Small intestine (tissue), 7 donors: ENCODE measurements around the gene SLC9A5. TPM values are rescaled to one million over a fixed set of nuclear protein-coding genes. Genes with fewer than 3 reads are reported as not detected.

ENCODE experiments used
- DNase-seq, 2 donors: peaks; one replicate each; pipeline versions ENCODE4 v3.0.0 to v3.0.0-alpha.2; 2013
- FAIRE-seq: peaks from 2 replicates; lab custom pipeline; 2012; peaks lifted over from hg19 to GRCh38; lab: Jason Lieb, UNC
- H3K27ac ChIP-seq, 3 donors: one replicate each; pipeline ENCODE4 v1.5.1; 2013; ENCODE audit warnings: low read length in 2 of 3, mild to moderate bottlenecking in 2 of 3, control low read depth in 1 of 3, inconsistent platforms in 1 of 3, low read depth in 1 of 3, moderate library complexity in 1 of 3
- H3K27me3 ChIP-seq, 3 donors: one replicate each; pipeline ENCODE4 v1.6.1; 2013; ENCODE audit warnings: low read length in 3 of 3, inconsistent platforms in 1 of 3; ENCODE audit not compliant: control insufficient read depth in 3 of 3, insufficient read depth in 3 of 3
- H3K36me3 ChIP-seq, 3 donors: one replicate each; pipeline ENCODE4 v1.6.1; 2013; ENCODE audit warnings: low read length in 3 of 3, inconsistent platforms in 1 of 3, low read depth in 1 of 3, mild to moderate bottlenecking in 1 of 3, moderate library complexity in 1 of 3; ENCODE audit not compliant: control insufficient read depth in 3 of 3, insufficient read depth in 2 of 3
- H3K4me1 ChIP-seq, 3 donors: one replicate each; pipeline ENCODE4 v1.6.1; 2013; ENCODE audit warnings: low read length in 2 of 3, inconsistent platforms in 1 of 3, low read depth in 1 of 3, mild to moderate bottlenecking in 1 of 3, moderate library complexity in 1 of 3; ENCODE audit not compliant: control insufficient read depth in 3 of 3, insufficient read depth in 2 of 3
- H3K4me3 ChIP-seq, 3 donors: one replicate each; pipeline ENCODE4 v1.5.1; 2013; ENCODE audit warnings: low read length in 3 of 3, control low read depth in 1 of 3, inconsistent platforms in 1 of 3, low read depth in 1 of 3, mild to moderate bottlenecking in 1 of 3, moderate library complexity in 1 of 3
- H3K9me3 ChIP-seq, 2 donors: one replicate each; pipeline ENCODE4 v1.6.1; 2013; ENCODE audit warnings: low read depth in 1 of 2, low read length in 1 of 2; ENCODE audit not compliant: control insufficient read depth in 2 of 2, insufficient read depth in 1 of 2
- WGBS, 3 donors: extraction: QIAGEN DNeasy Blood & Tissue Kit; methylation state at CpG; one replicate each; pipeline ENCODE4 v1.1.7; 2013; 5-methylcytosine and 5-hydroxymethylcytosine counted together
- polyA plus RNA-seq, 4 donors: library from polyadenylated mRNA; stranded (reverse) in 3 of 4; unstranded in 1 of 4; fragments of 200-250 nt in 3 of 4; fragments of 120-200 nt in 1 of 4; gene quantifications; one replicate each; pipeline versions ENCODE4 v1.2.1 to v1.2.3, GENCODE V29; 2013
- donor health status: healthy with polysubstance abuse.
- donor health status: control.
- donor health status: control.
- donor health status: Bipolar disorder and iron deficiency.
- donor health status: healthy.

SLC9A5 gene
- polyA plus RNA-seq, 4 donors = 0.39 to 0.78 (median 0.54) TPM; not detected in 1

DNA sequence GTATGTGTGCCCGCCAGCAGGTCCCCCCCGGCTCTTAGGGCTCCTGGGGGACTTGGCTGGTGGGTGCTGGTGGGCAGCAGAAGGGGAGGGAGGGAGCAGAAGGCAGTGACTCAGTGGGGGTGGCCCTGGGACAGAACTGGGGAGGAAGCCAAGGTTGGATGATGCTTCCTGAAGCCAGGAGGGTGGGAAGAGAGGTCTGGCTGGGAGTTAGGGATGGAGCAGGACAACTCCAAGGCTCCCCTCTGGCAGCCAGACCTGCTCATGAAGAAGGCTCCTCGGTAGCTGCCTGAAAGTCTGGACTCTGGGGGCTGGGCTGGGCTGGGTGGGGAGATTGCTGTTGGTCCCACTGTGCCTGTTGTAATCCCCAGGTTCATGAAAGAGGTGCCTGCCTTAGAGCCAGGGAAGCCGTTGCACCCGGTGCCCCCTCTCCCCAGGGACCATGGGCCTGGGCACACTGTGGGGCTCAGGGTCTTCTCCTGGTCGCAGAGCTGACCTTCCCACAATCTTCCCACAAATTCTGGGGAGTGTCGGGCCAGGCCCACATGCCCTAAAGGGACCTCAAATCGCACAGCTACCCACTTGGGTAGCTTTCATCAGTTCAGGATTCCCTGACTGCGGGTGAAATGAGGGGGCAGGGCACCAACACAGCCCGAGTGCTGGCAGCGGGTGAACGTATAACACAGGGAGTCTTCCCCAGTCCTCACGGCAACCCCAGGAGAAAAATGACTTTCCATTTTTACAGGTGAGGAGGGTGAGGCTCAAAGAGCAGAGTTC, 29.4 kb downstream of the SLC9A5 start:
- Histone ChIP-seq H3K9me3 (no peaks in the 10 kb centered on the region), H3K4me3 (peak overlapping the region in 2 of 3 donors; percentile 51 to 57), H3K27me3 (no peaks in the 10 kb centered on the region), H3K4me1 (peaks cover 0 to 10% (median 4%) of the 10 kb centered on the region in 3 donors), H3K27ac (peak overlapping the region in 1 of 3 donors; percentile 24), H3K36me3 (peaks cover 0 to 32% (median 0%) of the 10 kb centered on the region in 3 donors)
- 43 to 59% (median 43%) methylated on average over 13 of the region's 13 CpGs for WGBS, 3 donors
- FAIRE-seq = no peak
- peak in 1 of 2 donors; percentile 34 for DNase-seq

DNA sequence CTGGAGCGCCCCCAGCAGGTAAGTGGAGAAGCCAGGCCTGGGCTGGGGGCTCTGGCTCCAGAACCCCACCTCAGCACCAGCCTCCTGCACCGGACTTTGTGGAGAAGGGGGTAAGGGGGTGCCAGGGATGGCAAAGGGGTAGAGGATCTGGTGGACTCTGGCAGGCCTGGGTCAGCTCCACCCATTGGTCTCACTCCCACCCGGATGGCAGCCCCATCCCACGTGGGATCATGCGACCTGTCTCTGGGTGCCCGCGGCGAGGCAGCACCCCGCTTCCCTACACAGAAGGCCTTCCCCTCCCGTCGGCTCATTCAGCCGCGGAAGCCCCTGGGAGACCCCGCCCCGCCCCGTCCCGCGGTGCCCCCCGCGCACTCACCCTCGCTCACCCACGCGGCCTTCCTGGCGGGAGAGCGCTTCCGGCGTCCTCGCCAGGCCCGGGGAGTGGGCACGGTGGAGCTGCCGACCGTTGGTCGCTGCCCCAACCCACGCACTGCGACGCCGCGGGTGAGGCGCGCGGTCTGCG, 30.1 kb downstream of the SLC9A5 start:
- Histone ChIP-seq H3K27me3 (no peaks in the 10 kb centered on the region), H3K4me1 (peaks cover 0 to 10% (median 4%) of the 10 kb centered on the region in 3 donors), H3K9me3 (no peaks in the 10 kb centered on the region), H3K36me3 (peaks cover 0 to 32% (median 0%) of the 10 kb centered on the region in 3 donors), H3K27ac (peak overlapping the region in 1 of 3 donors; percentile 11), H3K4me3 (peak overlapping the region; percentile 51 to 66 (median 57))
- FAIRE-seq = no peak
- peak in 1 of 2 donors; percentile 34 for DNase-seq
- WGBS, 3 donors = 1 to 2% (median 1%) methylated on average over 19 to 42 of the region's 42 CpGs

GRCh38 chr16:67279296-67280089, 30.7 kb downstream of the SLC9A5 start, which contains the start of gene PLEKHG4:
PLEKHG4 (plus strand) TSS chr16:67279532; CDS start chr16:67280045, 513 bp downstream.
- Histone ChIP-seq H3K4me3 (peak within 1 kb of the TSS; percentile 51 to 66 (median 57)), H3K9me3 (no peaks in the 10 kb centered on the region), H3K36me3 (peaks cover 0 to 37% (median 0%) of the 10 kb centered on the region in 3 donors), H3K27ac (peak within 1 kb of the TSS in 1 of 3 donors; percentile 11), H3K4me1 (peaks cover 0 to 10% (median 4%) of the 10 kb centered on the region in 3 donors), H3K27me3 (no peaks in the 10 kb centered on the region)
- DNase-seq (peak; percentile 76 to 90), FAIRE-seq (no peak)
- WGBS, 3 donors = 25 to 34% (median 26%) methylated on average over 42 to 83 of the region's 83 CpGs

- WGBS, 3 donors = 90 to 93% (median 92%) methylated on average over 15 of the region's 15 CpGs
- DNase-seq (no peak), FAIRE-seq (no peak)
- Histone ChIP-seq H3K9me3 (no peaks in the 10 kb centered on the region), H3K27me3 (no peaks in the 10 kb centered on the region), H3K36me3 (peaks cover 0 to 40% (median 0%) of the 10 kb centered on the region in 3 donors), H3K4me1 (peaks cover 0 to 10% (median 4%) of the 10 kb centered on the region in 3 donors), H3K27ac (no peak overlapping the region), H3K4me3 (no peak overlapping the region)
These were observed 31.6 kb downstream of the SLC9A5 start for GRCh38 chr16:67280090-67281015.

- Histone ChIP-seq H3K4me1 (peaks cover 0 to 10% (median 4%) of the 10 kb centered on the region in 3 donors), H3K4me3 (no peak overlapping the region), H3K27me3 (no peaks in the 10 kb centered on the region), H3K36me3 (peaks cover 0 to 39% (median 0%) of the 10 kb centered on the region in 3 donors), H3K27ac (no peak overlapping the region), H3K9me3 (no peaks in the 10 kb centered on the region)
- DNase-seq (no peak), FAIRE-seq (no peak)
- 90 to 95% (median 91%) methylated on average over 10 to 14 of the region's 14 CpGs for WGBS, 3 donors
These were observed 33.0 kb downstream of the SLC9A5 start for GRCh38 chr16:67281536-67282446.

- WGBS, 3 donors = 94 to 97% (median 96%) methylated on average over 10 of the region's 10 CpGs
- DNase-seq = no peak
- no peak for FAIRE-seq
These were observed 33.6 kb downstream of the SLC9A5 start for GRCh38 chr16:67282447-67282805.

More at GRCh38 chr16:67282447-67282805, 33.6 kb downstream of the SLC9A5 start:
- peaks cover 0 to 37% (median 0%) of the 10 kb centered on the region in 3 donors for H3K36me3 ChIP-seq
- no peak overlapping the region for H3K27ac ChIP-seq
- no peaks in the 10 kb centered on the region for H3K9me3 ChIP-seq
- no peaks in the 10 kb centered on the region for H3K27me3 ChIP-seq
- peaks cover 0 to 10% (median 4%) of the 10 kb centered on the region in 3 donors for H3K4me1 ChIP-seq
- no peak overlapping the region for H3K4me3 ChIP-seq
